ENCODE data around the gene ISG20.

ISG20 gene

GRCh38 chr15:88658070-88658965 lies 19.5 kb downstream of the ISG20 start:
- Histone ChIP-seq H4K20me1 (no peaks in the 10 kb centered on the region; a peak in 1 of 22 replicates), H3K4me2 (no peak overlapping the region), H3K27ac (no peak overlapping the region), H3K9ac (no peak overlapping the region), H3K9me3 (replicated peaks in 1 of 11) (no peaks in the 10 kb centered on the region), H3K4me3 (no peak overlapping the region), H3K27me3 (no peaks in the 10 kb centered on the region), H3K4me1 (peaks cover 0 to 12% (median 6%) of the 10 kb centered on the region in 10 experiments; a peak in 10 of 20 replicates), H3K36me3 (no peaks in the 10 kb centered on the region)
- no peak for TF ChIP-seq Cebpa-rat (IDR thresholded peaks at IDR 0.05)

GRCh38 chr15:88658972-88659931 lies 20.4 kb downstream of the ISG20 start:
- H3K4me3 ChIP-seq: no peak overlapping the region
- no peaks in the 10 kb centered on the region for H3K9me3 ChIP-seq (replicated peaks in 1 of 11)
- no peak for TF ChIP-seq Cebpa-rat (IDR thresholded peaks at IDR 0.05)
- no peak overlapping the region for H3K27ac ChIP-seq
- no peaks in the 10 kb centered on the region; a peak in 1 of 22 replicates for H4K20me1 ChIP-seq
- H3K27me3 ChIP-seq: no peaks in the 10 kb centered on the region
- H3K36me3 ChIP-seq: no peaks in the 10 kb centered on the region
- peaks cover 0 to 12% (median 6%) of the 10 kb centered on the region in 10 experiments; a peak in 10 of 20 replicates for H3K4me1 ChIP-seq
- H3K4me2 ChIP-seq: no peak overlapping the region
- no peak overlapping the region for H3K9ac ChIP-seq

- Histone ChIP-seq H3K36me3 (no peaks in the 10 kb centered on the region), H3K4me2 (no peak overlapping the region), H3K27me3 (no peaks in the 10 kb centered on the region), H4K20me1 (no peaks in the 10 kb centered on the region; a peak in 1 of 22 replicates), H3K27ac (no peak overlapping the region), H3K9ac (no peak overlapping the region), H3K4me1 (peaks cover 0 to 1% (median under 1%) of the 10 kb centered on the region in 10 experiments; a peak in 8 of 20 replicates), H3K9me3 (replicated peaks in 1 of 11) (no peaks in the 10 kb centered on the region), H3K4me3 (no peak overlapping the region)
- no peak for TF ChIP-seq Cebpa-rat (IDR thresholded peaks at IDR 0.05)
These were observed 22.4 kb downstream of the ISG20 start for GRCh38 chr15:88661041-88661700.

GRCh38 chr15:88661761-88662556 lies 23.1 kb downstream of the ISG20 start:
- H3K27ac ChIP-seq: no peak overlapping the region
- H3K4me2 ChIP-seq: no peak overlapping the region
- H3K4me1 ChIP-seq: no peaks in the 10 kb centered on the region
- H3K4me3 ChIP-seq: no peak overlapping the region
- H3K36me3 ChIP-seq: no peaks in the 10 kb centered on the region
- no peak for TF ChIP-seq Cebpa-rat (IDR thresholded peaks at IDR 0.05)
- no peaks in the 10 kb centered on the region for H3K9me3 ChIP-seq (replicated peaks in 1 of 11)
- no peaks in the 10 kb centered on the region for H3K27me3 ChIP-seq
- no peak overlapping the region for H3K9ac ChIP-seq
- H4K20me1 ChIP-seq: no peaks in the 10 kb centered on the region; a peak in 1 of 22 replicates

- no peaks in the 10 kb centered on the region for H3K27me3 ChIP-seq
- no peak overlapping the region for H3K4me3 ChIP-seq
- no peak overlapping the region for H3K9ac ChIP-seq
- TF ChIP-seq Cebpa-rat (IDR thresholded peaks at IDR 0.05): no peak
- no peaks in the 10 kb centered on the region for H3K9me3 ChIP-seq (replicated peaks in 1 of 11)
- no peaks in the 10 kb centered on the region; a peak in 1 of 22 replicates for H4K20me1 ChIP-seq
- no peaks in the 10 kb centered on the region for H3K36me3 ChIP-seq
- no peaks in the 10 kb centered on the region for H3K4me1 ChIP-seq
- no peak overlapping the region for H3K27ac ChIP-seq
- H3K4me2 ChIP-seq: no peak overlapping the region
These were observed 24.4 kb downstream of the ISG20 start for GRCh38 chr15:88663141-88663621.

- Histone ChIP-seq H3K4me2 (no peak overlapping the region), H3K9me3 (replicated peaks in 1 of 11) (no peaks in the 10 kb centered on the region), H4K20me1 (no peaks in the 10 kb centered on the region), H3K36me3 (no peaks in the 10 kb centered on the region), H3K27me3 (no peaks in the 10 kb centered on the region), H3K27ac (no peak overlapping the region), H3K4me3 (no peak overlapping the region), H3K4me1 (no peaks in the 10 kb centered on the region), H3K9ac (no peak overlapping the region)
- no peak for TF ChIP-seq Cebpa-rat (IDR thresholded peaks at IDR 0.05)
These were observed 25.4 kb downstream of the ISG20 start for GRCh38 chr15:88664151-88664778.

- TF ChIP-seq Cebpa-rat (IDR thresholded peaks at IDR 0.05): no peak
- H3K4me1 ChIP-seq: no peaks in the 10 kb centered on the region
These were observed 35.8 kb downstream of the ISG20 start for GRCh38 chr15:88674661-88675060.

GRCh38 chr15:88678755-88679154 lies 39.9 kb downstream of the ISG20 start:
- no peak for TF ChIP-seq Cebpa-rat (IDR thresholded peaks at IDR 0.05)
- Histone ChIP-seq H3K9me3 (replicated peaks in 1 of 11) (peaks cover 0 to 6% (median 0%) of the 10 kb centered on the region in 11 experiments; a peak in 2 of 22 replicates), H3K4me1 (no peaks in the 10 kb centered on the region), H3K4me3 (no peak overlapping the region), H4K20me1 (no peaks in the 10 kb centered on the region), H3K9ac (no peak overlapping the region), H3K27ac (no peak overlapping the region), H3K27me3 (no peaks in the 10 kb centered on the region), H3K4me2 (no peak overlapping the region), H3K36me3 (no peaks in the 10 kb centered on the region)

More at GRCh38 chr15:88674661-88675060, 35.8 kb downstream of the ISG20 start:
- no peaks in the 10 kb centered on the region for H3K27me3 ChIP-seq
- no peak overlapping the region for H3K4me2 ChIP-seq
- H3K9ac ChIP-seq: no peak overlapping the region
- H3K9me3 ChIP-seq (replicated peaks in 1 of 11): peaks cover 0 to 6% (median 0%) of the 10 kb centered on the region in 11 experiments; a peak in 3 of 22 replicates
- H3K27ac ChIP-seq: no peak overlapping the region
- H3K4me3 ChIP-seq: no peak overlapping the region
- H4K20me1 ChIP-seq: no peaks in the 10 kb centered on the region
- H3K36me3 ChIP-seq: no peaks in the 10 kb centered on the region

Measured in BLaER1 treated with 17β-estradiol and CSF1 and Interleukin-3, amounts not matched to agents 10 nM and 100 nM (cell line).